ENCODE results near the gene C16orf96. TPM values are rescaled to one million over a fixed set of nuclear protein-coding genes. Genes with fewer than 3 reads are reported as not detected.

Gene C16orf96
- total RNA-seq, 1 donor, result not detected

GRCh38 chr16:4588386-4588785, 32.2 kb downstream of the C16orf96 start:
- no peak for DNase-seq (ENCODE audit: low read depth)
- TF ChIP-seq CTCF (IDR thresholded peaks at IDR 0.05; ENCODE audit: insufficient read depth, low read depth, low read length), result no peak
- H3K4me3 ChIP-seq (ENCODE audit: low read depth, low read length), result no peak overlapping the region

GRCh38 chr16:4588961-4589360, 32.8 kb downstream of the C16orf96 start:
- DNase-seq (ENCODE audit: low read depth), result no peak
- H3K4me3 ChIP-seq (ENCODE audit: low read depth, low read length), result no peak overlapping the region
- TF ChIP-seq CTCF (IDR thresholded peaks at IDR 0.05; ENCODE audit: insufficient read depth, low read depth, low read length), result no peak

- DNase-seq (ENCODE audit: low read depth), result no peak
- no peak for TF ChIP-seq CTCF (IDR thresholded peaks at IDR 0.05; ENCODE audit: insufficient read depth, low read depth, low read length)
- no peak overlapping the region for H3K4me3 ChIP-seq (ENCODE audit: low read depth, low read length)
Observed at GRCh38 chr16:4591191-4591590, 35.1 kb downstream of the C16orf96 start.

- no peak for TF ChIP-seq CTCF (IDR thresholded peaks at IDR 0.05; ENCODE audit: insufficient read depth, low read depth, low read length)
- no peak overlapping the region for H3K4me3 ChIP-seq (ENCODE audit: low read depth, low read length)
- no peak for DNase-seq (ENCODE audit: low read depth)
Observed at GRCh38 chr16:4591706-4592470, 35.7 kb downstream of the C16orf96 start.

- TF ChIP-seq CTCF (IDR thresholded peaks at IDR 0.05; ENCODE audit: insufficient read depth, low read depth, low read length), result no peak
- H3K4me3 ChIP-seq (ENCODE audit: low read depth, low read length), result no peak overlapping the region
- DNase-seq (ENCODE audit: low read depth), result no peak
Observed at GRCh38 chr16:4593086-4593485, 36.9 kb downstream of the C16orf96 start.

- TF ChIP-seq CTCF (IDR thresholded peaks at IDR 0.05; ENCODE audit: insufficient read depth, low read depth, low read length), result no peak
- H3K4me3 ChIP-seq (ENCODE audit: low read depth, low read length), result no peak overlapping the region
- DNase-seq (ENCODE audit: low read depth), result no peak
Observed at GRCh38 chr16:4594433-4595410, 38.6 kb downstream of the C16orf96 start.

All from fibroblast of villous mesenchyme (primary cell).